ENCODE measurements around the gene SOWAHD.
"Not testable (repeated sequence)": the region's sequence is repeated elsewhere in the genome, so short reads cannot be mapped to it uniquely, and the experiment has no call there.

Gene SOWAHD

DNA sequence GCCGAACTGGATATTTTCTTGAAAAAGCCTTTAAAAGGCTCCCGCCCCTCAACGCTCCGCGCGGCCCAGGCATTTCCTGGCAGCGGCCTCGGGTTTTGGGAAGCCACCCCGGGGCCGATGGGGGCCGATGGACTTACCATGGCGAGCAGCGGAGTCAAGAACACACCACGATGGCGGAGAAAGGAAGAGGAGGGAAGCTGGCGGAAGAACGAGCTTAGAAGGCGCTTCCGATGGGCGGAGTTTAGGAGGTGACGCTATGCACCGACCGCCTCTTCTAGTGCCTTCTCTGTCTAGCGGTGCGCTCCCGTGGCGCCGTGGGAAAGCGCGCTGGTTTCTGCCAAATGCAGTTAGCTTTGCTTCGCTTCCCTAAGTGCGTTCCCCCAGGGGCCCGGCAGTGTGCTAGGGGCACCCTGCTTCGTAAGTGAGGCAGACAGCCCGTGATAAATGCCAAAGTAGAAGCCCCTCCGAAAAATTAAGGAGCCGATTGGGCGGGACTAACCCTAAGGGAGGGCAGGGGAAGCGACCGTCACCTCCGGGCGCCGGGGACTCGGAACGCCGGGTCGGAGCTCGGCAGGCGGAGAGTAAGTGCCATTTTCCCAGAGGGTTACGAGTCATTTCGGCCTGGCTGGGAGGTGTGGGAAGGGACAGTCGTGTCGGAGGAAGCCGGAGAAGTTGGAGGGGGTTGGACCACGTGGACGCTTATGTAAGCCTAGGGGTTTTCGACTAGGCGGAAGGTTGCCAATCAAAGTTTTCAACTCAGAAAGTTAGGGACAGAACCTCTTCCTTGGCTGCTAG lies 33.2 kb downstream of the SOWAHD start, which contains the start of gene RPL39:
TSS of gene RPL39 (minus strand) at position 194 of the 795 bp plus-strand sequence. CDS start at position 140, 54 bp downstream.
- peak within 1 kb of the TSS; percentile 91 for H3K4me3 ChIP-seq (ENCODE audit: low read length)
- peak within 1 kb of the TSS; percentile 95 for H3K9ac ChIP-seq (ENCODE audit: low read length)
- H3K27ac ChIP-seq (ENCODE audit: low read length) = peak within 1 kb of the TSS; percentile 78
- H3K36me3 ChIP-seq (ENCODE audit: control insufficient read depth, low read depth, low read length) = peaks cover 24% of the 10 kb centered on the region
- H3K9me3 ChIP-seq (ENCODE audit: control insufficient read depth, low read depth, low read length) = peaks cover 3% of the 10 kb centered on the region
- no peaks in the 10 kb centered on the region for H3K4me1 ChIP-seq (ENCODE audit: control insufficient read depth, low read depth, low read length)
- no peaks in the 10 kb centered on the region for H3K27me3 ChIP-seq (ENCODE audit: control insufficient read depth, insufficient read depth, low read length)

DNA sequence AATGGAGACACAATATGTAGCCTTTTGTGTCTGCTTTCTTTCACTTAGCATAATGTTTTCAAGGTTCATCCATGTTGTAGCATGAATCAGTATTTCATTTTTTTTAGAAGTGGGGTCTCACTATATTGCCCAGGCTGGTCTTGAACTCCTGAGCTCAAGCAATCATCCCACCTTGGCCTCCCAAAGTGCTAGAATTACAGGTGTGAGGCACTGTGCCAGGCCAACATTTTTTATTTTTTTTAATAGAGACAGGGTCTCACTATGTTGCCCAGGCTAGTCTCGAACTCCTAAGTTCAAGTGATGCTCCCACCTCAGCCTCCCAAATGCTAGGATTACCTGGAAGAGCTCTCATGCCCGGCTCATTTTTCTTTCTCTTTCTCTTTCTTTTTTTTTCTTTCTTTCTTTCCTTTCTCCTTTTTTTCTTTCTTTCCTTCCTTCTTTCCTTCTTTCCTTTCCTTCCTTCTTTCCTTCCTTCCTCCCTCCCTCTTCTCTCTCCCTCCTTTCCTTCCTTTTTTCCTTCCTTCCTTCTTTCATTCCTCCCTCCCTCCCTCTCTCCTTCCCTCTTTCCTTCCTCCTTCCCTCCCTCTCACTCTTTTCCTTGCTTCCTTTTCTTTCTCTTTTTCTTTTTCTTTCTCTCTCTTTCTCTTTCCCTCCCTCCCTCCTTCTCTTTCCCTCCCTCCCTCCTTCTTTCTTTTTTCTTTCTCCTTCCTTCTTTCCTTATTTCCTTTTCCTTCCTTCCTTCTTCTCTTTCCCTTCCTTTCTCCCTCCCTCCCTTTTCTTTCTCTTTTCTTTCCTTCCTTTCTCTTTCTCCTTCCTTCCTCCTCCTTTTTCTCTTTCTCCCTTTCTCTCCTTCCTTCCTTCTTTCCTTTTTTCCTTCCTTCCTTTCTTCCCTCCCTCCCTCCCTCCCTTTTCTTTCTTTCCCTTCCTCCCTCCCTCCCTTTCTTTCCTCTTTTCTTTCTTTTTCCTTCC lies 43.1 kb downstream of the SOWAHD start:
- peaks cover 2% of the 10 kb centered on the region for H3K9me3 ChIP-seq (ENCODE audit: control insufficient read depth, low read depth, low read length)
- no peaks in the 10 kb centered on the region for H3K4me1 ChIP-seq (ENCODE audit: control insufficient read depth, low read depth, low read length)
- no peak overlapping the region for H3K4me3 ChIP-seq (ENCODE audit: low read length)
- no peak overlapping the region for H3K27ac ChIP-seq (ENCODE audit: low read length)
- no peak overlapping the region for H3K9ac ChIP-seq (ENCODE audit: low read length)
- no peaks in the 10 kb centered on the region for H3K36me3 ChIP-seq (ENCODE audit: control insufficient read depth, low read depth, low read length)
- H3K27me3 ChIP-seq (ENCODE audit: control insufficient read depth, insufficient read depth, low read length) = no peaks in the 10 kb centered on the region

DNA sequence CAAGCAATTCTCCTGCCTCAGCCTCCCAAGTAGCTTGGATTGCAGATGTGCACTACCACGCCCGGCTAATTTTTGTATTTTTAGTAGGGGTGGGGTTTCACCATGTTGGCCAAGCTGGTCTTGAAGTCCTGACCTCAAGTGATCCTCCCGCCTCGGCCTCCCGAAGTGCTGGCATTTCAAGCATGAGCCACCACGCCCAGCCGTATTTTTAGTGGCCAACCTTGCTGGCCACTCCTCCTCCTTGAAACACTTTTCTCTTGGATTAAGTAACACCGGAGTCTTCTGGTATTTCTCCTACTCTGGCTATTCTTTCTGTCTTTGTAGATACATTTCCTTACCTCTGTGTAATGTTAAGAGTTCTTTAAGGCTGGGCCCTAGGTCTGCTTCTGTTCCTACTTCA lies 44.2 kb downstream of the SOWAHD start:
- no peaks in the 10 kb centered on the region for H3K4me1 ChIP-seq (ENCODE audit: control insufficient read depth, low read depth, low read length)
- no peak overlapping the region for H3K27ac ChIP-seq (ENCODE audit: low read length)
- H3K36me3 ChIP-seq (ENCODE audit: control insufficient read depth, low read depth, low read length) = no peaks in the 10 kb centered on the region
- H3K4me3 ChIP-seq (ENCODE audit: low read length) = no peak overlapping the region
- H3K9ac ChIP-seq (ENCODE audit: low read length) = no peak overlapping the region
- H3K27me3 ChIP-seq (ENCODE audit: control insufficient read depth, insufficient read depth, low read length) = no peaks in the 10 kb centered on the region
- H3K9me3 ChIP-seq (ENCODE audit: control insufficient read depth, low read depth, low read length) = peaks cover 2% of the 10 kb centered on the region

DNA sequence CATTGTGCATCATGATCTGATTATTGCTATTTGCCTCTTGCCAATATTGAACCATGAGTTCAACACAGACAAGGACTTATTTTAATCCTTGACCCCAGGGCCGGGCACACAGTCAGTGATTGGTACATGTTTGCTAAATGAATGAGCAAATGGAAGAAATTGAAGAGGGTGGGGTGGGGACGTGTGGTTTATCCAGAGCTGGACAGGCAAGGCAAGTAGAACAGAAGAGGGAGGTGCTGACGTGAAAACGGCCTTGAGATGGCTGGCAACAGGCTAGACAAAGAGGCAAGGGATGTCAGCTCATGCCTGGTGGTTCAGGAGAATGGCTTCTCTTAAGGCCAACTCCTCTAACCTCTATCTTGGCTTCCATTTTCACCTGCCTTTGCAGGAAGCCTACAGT lies 50.1 kb downstream of the SOWAHD start:
- H3K4me3 ChIP-seq (ENCODE audit: low read length); H3K4me1 ChIP-seq (ENCODE audit: control insufficient read depth, low read depth, low read length); H3K9ac ChIP-seq (ENCODE audit: low read length); H3K27me3 ChIP-seq (ENCODE audit: control insufficient read depth, insufficient read depth, low read length); H3K27ac ChIP-seq (ENCODE audit: low read length); H3K36me3 ChIP-seq (ENCODE audit: control insufficient read depth, low read depth, low read length); H3K9me3 ChIP-seq (ENCODE audit: control insufficient read depth, low read depth, low read length): not testable (repeated sequence)

DNA sequence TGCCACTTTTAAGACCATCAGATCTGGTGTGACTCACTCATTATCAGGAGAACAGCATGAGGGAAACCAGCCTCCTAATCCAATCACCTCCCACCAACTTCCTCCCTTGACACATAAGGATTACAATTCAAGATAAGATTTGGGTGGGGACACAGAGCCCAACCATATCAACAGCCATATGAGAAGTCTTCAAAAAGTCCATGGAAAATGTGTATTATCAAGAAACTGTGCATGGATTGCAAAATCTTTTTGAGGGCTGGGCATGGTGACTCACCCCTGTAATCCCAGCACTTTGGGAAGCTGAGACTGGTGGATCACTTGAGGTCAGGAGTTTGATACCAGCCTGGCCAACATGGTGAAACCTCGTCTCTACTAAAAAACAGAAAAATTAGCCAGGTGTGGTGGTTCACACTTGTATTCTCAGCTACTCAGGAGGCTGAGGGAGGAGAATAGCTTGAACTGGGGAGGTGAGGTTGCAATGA lies 50.8 kb downstream of the SOWAHD start:
- H3K4me1 ChIP-seq (ENCODE audit: control insufficient read depth, low read depth, low read length) = no peaks in the 10 kb centered on the region
- no peak overlapping the region for H3K27ac ChIP-seq (ENCODE audit: low read length)
- peaks cover 2% of the 10 kb centered on the region for H3K9me3 ChIP-seq (ENCODE audit: control insufficient read depth, low read depth, low read length)
- no peaks in the 10 kb centered on the region for H3K36me3 ChIP-seq (ENCODE audit: control insufficient read depth, low read depth, low read length)
- H3K27me3 ChIP-seq (ENCODE audit: control insufficient read depth, insufficient read depth, low read length) = no peaks in the 10 kb centered on the region
- no peak overlapping the region for H3K9ac ChIP-seq (ENCODE audit: low read length)
- no peak overlapping the region for H3K4me3 ChIP-seq (ENCODE audit: low read length)

Measured in iPS-18a (cell line).